Right kidney (tissue), 1 donor: ENCODE results near the gene CORO1C.

Experiments
- DNase-seq: peaks from one replicate; pipeline ENCODE4 v3.0.0-alpha.2; 2016

The CORO1C gene

DNA sequence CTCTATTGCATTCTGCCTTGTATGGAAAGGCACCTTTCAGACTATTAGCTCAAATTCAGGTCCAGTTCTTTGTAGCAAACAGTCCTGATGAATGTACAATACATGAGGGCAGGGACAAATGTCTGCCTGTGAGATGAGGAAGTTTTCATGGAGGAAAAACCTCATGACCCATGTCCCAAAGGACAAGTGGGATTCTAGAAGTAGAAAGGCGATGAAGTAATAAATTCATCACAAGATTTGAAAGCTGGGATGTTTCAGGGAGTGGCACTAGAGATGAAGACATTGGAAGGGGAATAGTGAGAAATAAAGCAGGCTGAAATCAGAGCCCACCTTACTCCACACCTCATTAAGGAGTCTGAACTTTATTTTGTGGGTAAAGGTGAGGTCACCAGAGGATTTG, 4.2 kb downstream of the CORO1C start:
- DNase-seq, result no peak

DNA sequence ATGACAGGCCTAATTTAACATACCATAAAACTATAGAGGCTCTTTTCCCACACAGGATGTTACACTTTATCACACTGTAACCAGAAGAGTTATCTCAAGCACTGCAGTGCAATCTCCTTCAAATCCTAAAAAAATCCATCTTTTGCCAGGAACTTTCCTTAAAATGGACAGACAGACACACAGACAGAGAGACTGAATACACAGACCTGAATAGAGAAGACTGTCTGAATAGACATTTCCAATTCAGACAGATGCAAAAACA, 6.5 kb downstream of the CORO1C start:
- DNase-seq, result no peak

DNA sequence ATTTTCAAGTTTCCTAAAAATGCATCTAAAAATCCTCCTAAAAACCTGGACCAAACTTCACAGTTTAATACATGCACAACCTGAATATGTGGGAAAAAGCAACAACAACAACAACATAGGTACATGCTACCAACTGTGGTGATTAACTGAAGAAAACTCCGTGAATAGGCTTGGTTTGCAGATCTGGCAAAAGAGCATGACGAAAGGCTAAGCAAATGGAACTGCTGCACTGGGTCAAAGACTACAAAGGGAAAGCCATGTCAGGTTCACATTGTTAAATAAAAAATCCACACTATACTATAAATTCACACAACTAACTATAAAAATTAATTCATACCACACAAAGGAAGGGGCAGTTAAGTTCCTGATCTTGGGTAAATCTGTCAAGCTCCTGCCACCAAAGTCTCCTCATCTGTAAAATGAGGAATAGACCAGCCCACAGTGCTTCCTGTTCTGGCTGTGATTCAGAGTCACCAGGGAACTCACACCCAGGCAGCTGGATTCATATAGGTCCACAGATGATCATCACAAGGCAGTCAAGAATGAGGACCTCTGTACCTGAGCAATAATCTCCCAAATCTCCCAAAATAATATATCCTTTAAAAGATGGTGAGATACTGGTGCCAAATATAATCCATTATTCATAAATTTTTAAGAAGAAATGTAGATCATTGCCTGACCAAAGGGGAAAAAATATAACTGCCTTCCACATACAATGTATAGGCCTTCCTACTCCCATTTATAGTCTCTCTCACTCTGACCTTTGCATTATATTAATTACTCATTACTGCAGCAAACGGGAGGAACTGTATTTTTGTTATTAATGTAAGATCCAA, 7.0 kb downstream of the CORO1C start:
- DNase-seq, result no peak

DNA sequence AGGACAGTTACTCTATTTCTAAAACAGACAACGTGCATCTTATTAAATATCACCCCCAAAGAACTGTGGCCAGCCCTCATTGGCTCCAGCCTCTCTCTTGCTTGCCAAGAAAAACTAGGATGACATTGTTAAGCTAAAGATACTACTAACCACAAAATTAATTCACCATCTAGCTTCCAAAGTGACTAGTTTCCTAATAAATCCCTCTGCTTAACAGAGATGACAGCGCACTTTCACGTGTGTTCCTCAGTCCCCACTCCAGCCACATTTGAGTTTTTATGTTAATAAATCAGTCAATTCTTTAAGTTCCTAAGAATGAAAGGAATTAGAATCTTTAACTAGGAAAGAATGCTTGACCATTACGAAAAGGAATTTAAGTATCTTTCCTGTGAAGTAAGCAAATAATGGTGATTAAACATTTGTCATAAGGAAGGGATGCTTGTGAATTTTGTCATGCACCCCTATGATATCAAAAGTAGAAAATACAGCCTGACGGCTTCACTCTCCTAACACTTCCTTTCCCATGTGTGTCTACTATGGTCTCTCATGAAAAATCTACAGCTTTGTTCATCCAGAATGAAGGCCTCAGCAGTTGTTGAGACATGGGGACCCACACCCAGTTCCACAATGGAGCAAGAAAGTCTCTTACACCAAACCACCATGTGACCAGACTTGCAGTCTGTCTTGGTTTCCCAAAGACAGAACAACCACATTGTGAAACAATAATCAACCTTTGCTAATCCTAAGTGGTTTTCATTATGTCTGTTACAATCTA, 8.1 kb downstream of the CORO1C start:
- no peak for DNase-seq

DNA sequence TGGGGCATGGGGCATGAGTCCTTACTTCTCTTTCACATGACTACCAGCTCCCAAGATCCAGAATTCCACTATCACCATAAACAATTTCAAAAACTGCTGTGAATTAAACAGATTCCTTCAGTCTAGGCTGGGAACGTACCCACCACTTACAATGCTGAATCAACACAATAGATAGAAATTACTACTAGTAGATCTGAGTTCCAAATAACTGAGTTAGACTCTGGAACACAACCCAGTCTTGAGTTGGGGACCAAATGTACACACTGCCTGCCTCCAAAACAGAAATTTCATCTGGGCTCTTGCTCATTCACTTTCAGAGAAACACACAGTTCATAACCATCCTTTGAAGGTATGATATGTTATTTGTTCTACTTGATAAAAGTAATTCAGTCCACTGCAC, 8.9 kb downstream of the CORO1C start:
- no peak for DNase-seq

DNA sequence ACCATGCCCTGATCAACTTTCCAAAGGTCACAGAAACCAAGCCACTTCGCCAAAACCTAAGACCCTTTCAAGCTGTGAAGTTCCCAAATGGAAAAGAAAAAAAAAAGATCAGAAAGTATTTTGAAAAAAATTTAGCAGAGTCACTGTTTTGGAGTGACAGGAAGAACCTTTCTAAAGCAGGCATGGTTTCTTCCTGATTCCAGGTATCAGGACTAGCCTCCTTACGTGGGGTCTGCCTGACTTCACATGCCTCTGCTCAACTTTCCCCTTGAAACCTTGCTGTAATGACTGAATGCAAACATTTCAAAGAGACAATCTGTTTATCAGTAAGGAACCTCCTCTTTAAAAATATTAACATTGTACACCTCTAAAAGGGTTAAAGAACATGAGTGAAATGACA, 9.5 kb downstream of the CORO1C start:
- no peak for DNase-seq

DNA sequence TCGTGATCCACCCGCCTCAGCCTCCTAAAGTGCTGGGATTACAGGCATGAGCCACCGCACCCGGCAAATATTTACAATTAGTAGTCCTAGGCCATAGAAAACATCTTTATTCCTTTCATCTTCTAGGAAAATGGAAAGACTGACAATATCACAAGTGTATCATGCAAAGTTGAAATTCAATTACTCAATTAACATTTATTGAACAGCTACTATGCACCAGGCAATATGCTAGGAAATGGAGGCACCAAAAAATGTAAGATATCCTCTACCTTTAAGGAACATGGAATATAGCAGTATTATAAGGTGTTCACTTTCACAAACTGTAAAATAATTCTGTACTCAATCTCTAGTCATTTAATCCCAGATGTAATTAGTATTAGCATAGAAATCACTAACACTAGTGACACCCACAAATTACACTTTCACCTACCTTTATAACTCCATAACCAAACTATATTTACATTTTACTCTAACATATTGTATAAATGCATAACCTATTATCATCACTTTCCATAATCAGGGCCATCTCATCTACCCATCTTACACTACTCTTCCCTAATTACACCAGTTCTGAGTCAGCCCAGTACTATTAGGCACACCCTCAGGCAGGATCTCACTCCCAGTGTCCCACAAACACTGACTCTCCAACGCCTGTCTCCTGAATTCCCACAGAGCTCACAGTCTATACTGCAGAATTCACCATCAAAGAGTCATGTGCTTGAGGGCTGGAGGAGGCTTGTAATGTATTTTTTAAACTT, 10.4 kb downstream of the CORO1C start:
- DNase-seq, result no peak

DNA sequence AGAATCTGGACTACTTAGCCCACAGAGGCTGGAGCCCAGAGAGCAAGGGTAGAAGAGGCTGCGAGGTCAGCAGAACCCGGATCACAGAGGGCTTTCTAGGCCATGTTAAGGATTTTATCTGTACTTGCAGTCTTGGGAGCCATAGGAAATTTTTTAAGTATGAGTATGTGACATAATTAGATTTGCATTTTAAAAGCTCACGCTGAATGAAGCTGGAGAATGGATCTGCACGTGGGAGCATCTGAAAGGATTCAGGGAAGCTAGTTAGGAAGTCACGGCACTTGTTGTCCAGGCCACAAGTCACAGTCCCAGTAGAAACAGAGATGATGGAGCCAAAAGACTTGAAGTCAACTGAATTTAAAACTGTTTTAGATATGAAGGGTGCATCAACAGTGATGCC, 14.1 kb downstream of the CORO1C start:
- DNase-seq, result no peak

DNA sequence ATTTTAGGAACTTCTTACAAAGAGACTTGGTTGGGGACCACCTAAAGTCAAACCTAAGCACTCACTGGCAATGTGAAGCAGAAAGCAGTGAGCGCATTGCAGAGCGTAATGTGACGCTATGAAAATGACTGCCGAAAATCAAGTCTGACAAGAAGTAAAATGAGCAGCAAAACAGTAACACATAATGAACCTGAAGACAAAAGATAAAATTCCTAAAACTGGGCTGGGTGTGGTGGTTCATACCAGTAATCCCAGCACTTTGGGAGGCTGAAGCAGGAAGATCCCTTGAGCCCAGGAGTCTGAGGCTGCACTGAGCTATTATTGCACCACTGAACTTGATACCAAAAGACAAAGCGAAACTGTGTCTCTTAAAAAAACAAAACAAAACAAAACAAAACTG, 16.5 kb downstream of the CORO1C start:
- no peak for DNase-seq

DNA sequence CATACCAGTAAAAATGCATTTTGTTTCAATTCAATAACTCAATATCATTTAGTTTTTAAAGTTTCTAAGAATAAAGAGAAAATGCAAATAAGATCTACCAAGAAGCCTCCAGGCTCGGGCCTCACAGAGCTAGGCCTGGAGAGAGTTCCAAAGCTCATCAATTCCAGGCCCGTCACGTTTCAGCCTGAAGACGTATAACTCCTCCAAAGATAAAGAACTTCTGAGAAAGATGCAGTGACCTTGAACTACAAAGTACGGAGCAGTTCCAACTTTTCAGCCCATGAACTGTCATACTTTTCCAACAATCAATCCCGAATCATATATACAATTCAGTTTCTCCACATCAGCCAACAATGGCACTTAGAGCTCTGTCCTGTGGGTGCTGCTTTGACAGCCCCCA, 17.8 kb downstream of the CORO1C start:
- DNase-seq, result no peak

DNA sequence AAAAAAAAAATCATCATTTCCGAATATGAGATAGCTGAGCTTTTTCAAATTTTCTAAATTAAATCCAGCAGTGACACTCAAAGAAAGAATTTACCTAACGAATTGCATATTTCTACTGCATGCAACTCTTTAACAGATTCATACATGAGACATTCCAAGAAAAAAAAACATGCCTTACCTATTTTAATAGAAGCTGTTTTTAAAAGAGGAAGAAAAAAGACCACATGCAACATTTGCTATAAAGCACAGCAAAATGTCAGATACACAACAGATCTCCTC, 18.5 kb downstream of the CORO1C start:
- DNase-seq, result no peak

DNA sequence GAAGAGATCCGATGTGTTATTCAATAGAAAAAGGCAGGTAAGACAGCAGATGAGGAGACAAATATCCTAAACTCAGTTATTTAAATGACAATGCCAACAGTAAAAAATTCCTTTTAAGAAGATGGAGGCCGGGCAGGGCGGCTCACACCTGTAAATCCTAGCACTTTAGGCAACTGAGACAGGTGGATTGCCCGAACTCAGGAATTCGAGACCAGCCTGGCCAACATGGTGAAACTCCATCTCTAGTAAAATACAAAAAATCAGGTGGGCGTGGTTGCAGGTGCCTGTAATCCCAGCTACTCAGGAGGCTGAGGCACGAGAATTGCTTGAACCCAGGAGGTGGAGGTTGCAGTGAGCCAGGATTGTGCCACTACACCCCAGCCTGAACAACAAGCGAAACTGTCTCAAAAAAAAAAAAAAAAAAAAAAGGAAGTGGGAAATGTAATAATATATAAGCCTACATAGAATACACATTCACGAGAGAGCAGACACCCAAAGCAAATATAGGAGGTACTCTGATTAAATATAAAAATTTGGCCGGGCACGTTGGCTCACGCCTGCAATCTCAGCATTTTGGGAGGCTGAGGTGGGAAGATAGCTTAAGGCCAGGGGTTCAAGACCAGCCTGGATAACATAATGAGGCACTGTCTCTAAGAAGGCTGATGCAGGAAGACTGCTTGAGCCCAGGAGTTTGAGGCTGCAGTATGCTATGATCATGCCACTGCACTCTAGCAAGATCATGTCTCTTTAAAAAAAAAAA, 19.0 kb downstream of the CORO1C start:
- DNase-seq, result no peak

DNA sequence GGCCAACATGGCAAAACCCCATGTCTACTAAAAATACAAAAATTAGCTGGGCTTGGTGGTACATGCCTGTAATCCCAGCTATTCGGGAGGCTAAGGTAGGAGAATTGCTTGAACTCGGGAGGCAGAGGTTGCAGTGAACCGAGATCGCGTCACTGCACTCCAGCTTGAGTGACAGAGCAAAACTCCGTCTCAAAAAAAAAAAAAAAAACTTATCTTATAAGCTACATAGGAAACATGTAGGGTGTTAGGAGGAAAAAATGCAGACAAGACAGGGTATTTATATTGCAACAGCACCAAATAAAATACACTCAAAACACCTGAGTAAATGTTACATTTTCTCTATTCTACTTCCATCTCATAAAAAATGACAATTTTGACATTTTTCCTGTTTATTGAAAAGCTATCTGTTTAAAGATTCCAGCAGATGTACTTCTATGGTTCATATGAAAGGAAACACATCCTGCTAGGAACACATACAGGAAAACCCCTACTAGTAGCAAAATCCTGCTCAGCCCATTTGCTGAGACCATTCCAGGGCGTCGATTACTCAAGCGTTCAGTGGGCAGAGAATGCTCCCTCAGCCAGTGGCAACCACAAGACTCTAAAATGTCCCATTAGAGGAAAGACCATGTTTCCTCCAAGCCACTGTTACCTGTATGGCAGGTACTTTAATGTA, 19.7 kb downstream of the CORO1C start:
- DNase-seq, result no peak

DNA sequence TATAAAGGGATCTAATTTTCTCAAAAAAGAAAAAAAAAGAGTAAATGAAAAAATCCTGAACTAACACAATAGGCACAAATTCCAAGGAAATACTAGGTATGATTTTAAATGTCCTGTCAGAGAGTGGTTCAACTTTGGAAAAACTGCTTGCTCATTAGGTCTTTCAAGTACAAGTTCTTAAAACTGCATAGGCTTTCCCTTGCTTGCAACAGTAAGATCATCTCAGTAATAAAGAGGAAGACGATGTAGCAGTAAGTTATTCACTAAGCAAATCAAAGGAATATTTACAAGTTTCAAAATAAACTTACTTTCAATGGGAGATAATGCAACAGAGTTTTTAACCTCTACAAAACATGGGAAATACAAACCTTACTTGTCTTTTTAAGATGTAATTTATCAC, 21.6 kb downstream of the CORO1C start:
- no peak for DNase-seq

DNA sequence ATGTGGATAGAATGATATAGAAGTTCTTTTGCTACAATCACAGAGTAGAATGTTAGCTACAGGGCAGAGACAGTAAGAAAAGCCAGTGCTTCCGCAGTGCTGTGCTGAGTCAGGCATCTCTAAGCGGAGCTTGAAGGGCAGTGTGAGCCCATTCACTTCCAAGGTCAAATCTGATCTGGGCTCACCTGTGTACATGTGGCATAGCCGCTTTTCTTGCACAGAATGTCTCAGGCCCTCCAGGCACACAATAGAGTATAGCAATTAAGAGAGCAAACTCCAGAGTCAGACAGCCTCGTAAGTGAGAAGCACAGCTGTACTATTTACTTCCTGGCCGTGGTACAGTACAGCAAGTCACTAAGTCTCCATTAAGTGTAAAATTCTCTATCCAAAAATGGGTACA, 26.8 kb downstream of the CORO1C start:
- DNase-seq, result no peak

DNA sequence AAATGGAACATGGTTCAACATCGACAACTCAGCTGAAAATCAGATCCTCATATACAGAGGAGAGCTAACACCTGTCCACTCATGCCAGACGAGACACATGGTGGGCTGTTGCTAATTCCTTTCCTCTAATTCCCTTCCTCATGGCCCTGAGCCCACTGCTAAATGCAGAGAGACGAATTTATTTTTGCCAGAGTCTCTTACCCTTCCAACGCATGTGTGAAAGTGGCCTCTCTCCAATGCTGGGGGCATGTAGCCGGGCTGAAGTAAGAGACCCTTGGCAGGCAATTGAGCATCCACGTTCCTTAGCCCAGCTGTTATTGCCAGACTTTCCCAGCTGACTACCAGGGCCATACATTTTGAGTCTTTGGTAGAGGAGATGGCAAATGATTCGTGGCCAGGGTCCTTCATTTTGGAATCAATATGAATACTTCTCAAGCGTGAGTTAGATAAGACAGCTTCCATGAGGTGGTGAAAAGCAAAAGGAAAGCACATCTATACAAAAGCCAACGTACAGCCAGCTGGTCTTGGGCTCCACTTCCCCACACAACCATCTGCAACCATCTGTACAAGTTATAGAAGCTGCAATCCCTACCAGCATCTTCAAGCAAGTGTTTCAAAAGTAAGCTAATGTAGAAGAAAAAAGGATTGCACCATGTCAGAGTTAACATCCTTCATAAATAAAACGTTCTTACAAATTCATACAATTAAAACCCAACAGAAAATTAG, 28.6 kb downstream of the CORO1C start:
- no peak for DNase-seq

DNA sequence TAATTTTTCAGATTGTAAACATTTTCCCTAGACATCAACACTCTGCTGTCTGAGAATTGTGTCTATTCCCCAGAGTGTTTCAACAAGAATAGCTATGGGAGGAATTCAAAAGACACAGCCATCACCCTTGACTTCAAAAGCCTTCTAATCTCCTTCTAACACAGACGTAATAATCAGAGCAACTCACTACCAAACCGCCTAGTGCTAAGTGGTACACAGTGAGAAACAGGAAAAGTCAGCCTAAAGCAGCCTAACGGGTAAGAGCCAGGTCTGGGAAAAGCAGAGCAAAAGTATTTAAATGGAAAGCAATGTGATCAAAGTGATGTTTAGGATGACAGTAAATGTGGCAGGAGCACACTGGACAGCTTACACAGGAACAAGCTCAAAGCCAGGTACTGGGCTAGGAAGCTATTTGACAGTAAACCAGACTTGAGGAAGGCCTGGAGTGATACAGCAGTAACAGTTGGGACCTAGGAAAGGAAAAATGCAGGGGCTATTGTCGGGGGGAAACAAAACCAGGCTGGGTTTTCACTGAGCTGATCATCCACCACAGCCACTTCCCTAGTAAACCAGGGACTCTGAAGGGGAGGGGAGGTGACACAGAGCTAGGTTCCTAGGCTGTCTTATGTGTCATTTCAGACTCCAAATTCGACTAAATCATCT, 29.4 kb downstream of the CORO1C start:
- DNase-seq, result no peak

DNA sequence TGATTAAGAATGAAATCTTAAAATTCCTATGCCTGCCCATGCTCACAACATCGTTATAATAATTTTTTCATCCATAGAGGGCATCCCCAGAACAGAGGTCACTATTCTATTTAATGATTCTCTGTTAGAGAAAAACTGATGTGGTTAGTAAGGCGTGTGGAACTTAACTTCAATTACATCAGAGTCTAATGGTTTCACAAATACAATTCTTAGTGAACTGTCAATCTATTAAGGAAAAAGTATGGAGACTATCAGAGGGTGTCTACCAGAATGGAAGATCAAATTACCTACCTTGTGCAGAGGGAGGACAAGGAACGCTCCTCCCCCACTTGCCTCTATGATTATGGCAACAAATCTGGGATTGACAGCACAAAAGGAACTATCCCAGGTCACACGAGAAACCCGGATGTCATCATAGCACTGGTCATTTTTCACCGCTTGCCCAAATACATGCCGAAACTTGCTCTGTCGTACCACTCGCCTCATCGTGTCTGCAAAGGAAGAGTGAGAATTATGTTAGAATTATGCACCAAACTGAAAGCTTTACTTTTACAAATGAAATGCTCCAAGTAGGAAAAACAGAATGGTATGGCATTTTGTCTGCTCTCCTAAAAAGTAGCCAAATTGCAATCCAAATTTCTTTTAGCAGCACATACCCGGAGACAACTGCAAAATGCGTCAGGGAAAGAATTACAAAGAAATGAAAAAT, 30.3 kb downstream of the CORO1C start:
- DNase-seq, result no peak

DNA sequence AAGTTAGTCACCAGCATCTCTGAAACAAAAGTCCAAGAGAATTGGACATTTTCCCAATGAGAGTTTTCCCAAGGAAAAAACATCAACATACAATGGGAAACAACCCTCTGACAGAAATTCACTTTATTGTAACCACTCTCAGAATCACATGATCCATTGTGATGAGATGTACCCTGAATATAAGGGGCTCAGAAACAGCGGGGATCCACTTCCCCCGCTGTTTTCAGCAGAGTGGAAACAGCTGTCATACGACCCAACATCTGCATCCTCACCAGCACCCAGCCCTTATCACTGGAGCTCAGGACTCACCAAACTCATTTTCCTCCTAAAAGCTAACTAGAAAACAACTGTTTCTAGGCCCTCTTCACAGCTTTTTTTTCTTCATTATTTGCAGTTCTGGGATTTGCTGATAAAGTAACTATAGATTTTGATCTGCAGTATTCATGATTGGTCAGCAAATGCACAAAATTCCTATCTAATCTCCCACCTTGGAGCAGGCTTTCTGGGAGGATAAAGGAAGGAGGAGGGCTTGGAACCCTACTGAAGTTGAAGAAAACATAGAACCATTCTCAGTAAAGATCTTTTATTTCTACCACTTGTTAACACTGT, 31.3 kb downstream of the CORO1C start:
- no peak for DNase-seq

DNA sequence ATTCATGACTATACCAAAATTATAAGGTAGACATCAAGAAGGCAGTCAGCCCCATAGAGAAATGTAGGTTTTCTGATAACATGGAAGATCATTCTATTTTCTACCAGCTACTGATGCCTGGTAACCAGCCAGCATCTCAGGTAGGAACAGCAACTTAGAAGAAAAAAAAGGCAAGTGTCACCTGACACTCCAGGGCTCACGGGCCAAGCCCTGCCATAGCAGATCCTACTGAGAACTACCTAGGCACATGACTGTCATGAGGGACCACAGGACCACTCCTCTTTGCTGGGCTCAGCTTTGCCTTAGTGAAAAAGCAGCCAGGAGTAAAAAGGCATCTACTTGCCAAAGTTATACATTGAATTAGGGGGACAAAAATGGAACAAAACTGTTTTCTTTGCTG, 33.4 kb downstream of the CORO1C start:
- DNase-seq, result no peak
